C4-2B (cell line): ENCODE results near the gene ATXN7L1.

ENCODE experiments used
- CTCF ChIP-seq: fragments of 450-650 bp; conservative IDR thresholded peaks from 2 replicates; pipeline ENCODE4 v1.5.1; 2017; ENCODE audit warnings: mild to moderate bottlenecking
- ZFX ChIP-seq: fragments of 450-650 bp; IDR thresholded peaks from 2 replicates; pipeline ENCODE4 v1.6.1; 2017

- TF ChIP-seq CTCF (no peak), ZFX (no peak)
Measured at GRCh38 chr7:105782391-105783042, 93.9 kb downstream of the ATXN7L1 start.
